HepG2 (cell line): ENCODE measurements around the gene MTHFD1L. TPM values are rescaled to one million over a fixed set of nuclear protein-coding genes. Genes with fewer than 3 reads are reported as not detected.

Source experiments
- ATAC-seq: fragments of 200-7000 bp; cut with Tn5 transposase; 3 replicates; pipeline ENCODE4 v1.9.1; 2020; ENCODE audit warnings: mild to moderate bottlenecking, moderate library complexity
- BruUV-seq: library from RNA; stranded (reverse); fragments of 400-500 nt; replicated peaks from 2 replicates; lab custom pipeline; 2021; lab: Mats Ljungman, UMichigan
- CTCF ChIA-PET: fragments of 300-600 bp; formaldehyde crosslinking; extraction: SDS; loops from one replicate; lab custom pipeline; 2021; ENCODE audit warnings: low total read pairs, inconsistent platforms, low intra/inter-chr PET ratio; lab: Yijun Ruan, JAX
- POLR2A ChIA-PET: fragments of 350-600 bp; sonication (Branson Sonifier 250); formaldehyde crosslinking; loops from one replicate; lab custom pipeline; 2020; ENCODE audit warnings: antibody characterized with exemption, inconsistent platforms; lab: Yijun Ruan, JAX
- DNase-seq: peaks from one replicate; pipeline ENCODE4 v3.0.0-alpha.2; 2015; ENCODE audit warnings: low spot score
- FAIRE-seq: peaks from 3 replicates; lab custom pipeline; 2011; peaks lifted over from hg19 to GRCh38; lab: Jason Lieb, UNC
- H2AFZ ChIP-seq: one replicate; pipeline ENCODE4 v1.6.1; 2011; ENCODE audit warnings: low read length, inconsistent platforms
- H3K27ac ChIP-seq: fragments of 300-600 bp; 3 replicates; pipeline ENCODE4 v1.8.0; 2011; ENCODE audit warnings: mixed run types, mild to moderate bottlenecking, mixed read lengths, low read length, inconsistent platforms; ENCODE audit not compliant: insufficient read depth; ENCODE audit errors: extremely low read length
- H3K27me3 ChIP-seq, 2 experiments: fragments of 200-600 bp in 1 of 2; 2 replicates in 1 of 2; 3 replicates in 1 of 2; pipeline versions ENCODE4 v1.6.0 to v1.8.0; 2011; ENCODE audit warnings: low read length in 2 of 2, mild to moderate bottlenecking in 2 of 2, moderate library complexity in 2 of 2, inconsistent platforms in 1 of 2; ENCODE audit not compliant: insufficient read depth in 2 of 2, control insufficient read depth in 1 of 2
- H3K36me3 ChIP-seq, 2 experiments: fragments of 200-600 bp in 1 of 2; replicated peaks in 1 of 2; 2 replicates in 1 of 2; 3 replicates in 1 of 2; pipeline versions ENCODE4 v1.5.1 to v1.8.0; 2011; ENCODE audit warnings: low read length in 2 of 2, inconsistent platforms in 1 of 2; ENCODE audit not compliant: insufficient read depth in 2 of 2, control insufficient read depth in 1 of 2
- H3K4me1 ChIP-seq: 2 replicates; pipeline ENCODE4 v1.5.1; 2012; ENCODE audit warnings: low read length, inconsistent platforms; ENCODE audit not compliant: insufficient read depth
- H3K4me2 ChIP-seq: 2 replicates; pipeline ENCODE4 v1.6.0; 2011; ENCODE audit warnings: low read depth, low read length, inconsistent platforms
- H3K4me3 ChIP-seq, 3 experiments: fragments of 200-600 bp in 1 of 3; sonication (generic), shearing (Covaris generic) in 1 of 3; replicated peaks in 1 of 3; 2 replicates each; pipeline ENCODE4 v1.5.1; 2011 to 2016; ENCODE audit warnings: low read length in 3 of 3, inconsistent platforms in 2 of 3, low read depth in 2 of 3, mild to moderate bottlenecking in 2 of 3, control low read depth in 1 of 3, mixed read lengths in 1 of 3; ENCODE audit not compliant: insufficient read depth in 1 of 3
- H3K79me2 ChIP-seq: one replicate; pipeline ENCODE4 v1.6.1; 2011; ENCODE audit warnings: low read length, inconsistent platforms; ENCODE audit not compliant: insufficient read depth
- H3K9ac ChIP-seq: 2 replicates; pipeline ENCODE4 v1.6.0; 2011; ENCODE audit warnings: mild to moderate bottlenecking, low read depth, low read length, inconsistent platforms; ENCODE audit not compliant: insufficient read depth
- H3K9me3 ChIP-seq: 2 replicates; pipeline ENCODE4 v1.5.1; 2012; ENCODE audit warnings: mild to moderate bottlenecking, low read length
- H4K20me1 ChIP-seq: 2 replicates; pipeline ENCODE4 v1.6.0; 2011; ENCODE audit warnings: inconsistent platforms, mild to moderate bottlenecking, low read length, moderate library complexity; ENCODE audit not compliant: insufficient read depth
- ATF7 ChIP-seq, 2 experiments: fragments of 450-650 bp in 1 of 2; sonication (generic) in 1 of 2; formaldehyde crosslinking in 1 of 2; IDR thresholded peaks; 2 replicates each; pipeline versions ENCODE4 v1.4.0 to v1.6.1; 2016 to 2020; ENCODE audit warnings: antibody characterized with exemption in 1 of 2, mild to moderate bottlenecking in 1 of 2, missing genetic modification reagents in 1 of 2
- BRD4 ChIP-seq: sonication (generic); formaldehyde crosslinking; IDR thresholded peaks from 2 replicates; pipeline ENCODE4 v1.4.0; 2020; ENCODE audit warnings: missing genetic modification reagents
- CEBPB ChIP-seq: IDR thresholded peaks from 2 replicates; pipeline ENCODE4 v1.6.1; 2011; ENCODE audit warnings: low read depth, low read length, improper control_type of control experiment, borderline replicate concordance
- CEBPG ChIP-seq: IDR thresholded peaks from 2 replicates; pipeline ENCODE4 v1.6.1; 2016
- HOXA9 ChIP-seq: sonication (generic); formaldehyde crosslinking; IDR thresholded peaks from 2 replicates; pipeline ENCODE4 v1.8.1; 2022; ENCODE audit warnings: missing genetic modification reagents, mild to moderate bottlenecking, moderate library complexity, borderline replicate concordance
- NPAS2 ChIP-seq: sonication (generic); formaldehyde crosslinking; IDR thresholded peaks from 2 replicates; pipeline ENCODE4 v1.8.0; 2022; ENCODE audit warnings: mild to moderate bottlenecking, missing genetic modification reagents, borderline replicate concordance
- POLR2G ChIP-seq: fragments of 200-400 bp; formaldehyde crosslinking; IDR thresholded peaks from 2 replicates; pipeline ENCODE4 v1.6.1; 2018; ENCODE audit warnings: mild to moderate bottlenecking, low read depth, low read length, moderate library complexity
- YY1 ChIP-seq: IDR thresholded peaks from 2 replicates; pipeline ENCODE4 v1.6.1; 2011; ENCODE audit warnings: low read length, low read depth, moderate library complexity, mild to moderate bottlenecking; ENCODE audit not compliant: insufficient read depth, insufficient replicate concordance
- ZNF207 ChIP-seq: fragments of 450-650 bp; IDR thresholded peaks from 2 replicates; pipeline ENCODE4 v1.6.1; 2016; ENCODE audit warnings: antibody characterized with exemption, borderline replicate concordance
- ZNF235 ChIP-seq: sonication (generic); formaldehyde crosslinking; IDR thresholded peaks from 2 replicates; pipeline ENCODE4 v1.8.1; 2023; ENCODE audit warnings: mild to moderate bottlenecking, missing genetic modification reagents, borderline replicate concordance
- ZNF282 ChIP-seq: fragments of 450-650 bp; IDR thresholded peaks from 2 replicates; pipeline ENCODE4 v1.6.1; 2018; ENCODE audit not compliant: partially characterized antibody
- WGBS: methylation state at CpG from one replicate; pipeline ENCODE4 v1.1.6; 2017; ENCODE audit warnings: low lambda C conversion rate; 5-methylcytosine and 5-hydroxymethylcytosine counted together
- in situ Hi-C: cut with HindIII; loops from 2 replicates; pipeline ENCODE4 v1.10.0; 2017; ENCODE audit warnings: low pct_unique_long_range_greater_than_20kb; ENCODE audit not compliant: extremely low pct_ligation_motif_present
- intact Hi-C: fragments of 100-400 bp; cut with micrococcal nuclease; formaldehyde crosslinking; loops from one replicate; pipeline ENCODE4 v1.10.0; 2022; ENCODE audit not compliant: unreplicated experiment
- polyA plus RNA-seq, 8 experiments: library from polyadenylated mRNA; depleted of rRNA in 3 of 8; stranded (reverse) in 7 of 8; unstranded in 1 of 8; fragments of >200 nt; fragmentation: Illumina TruSeq in 4 of 8; extraction: Trizol in 4 of 8; gene quantifications; 2 replicates each; pipeline versions ENCODE4 v1.2.1 to v1.2.3, GENCODE V29; 2011 to 2016; ENCODE audit warnings: low read depth in 4 of 8, missing spikeins in 1 of 8, mixed read lengths in 1 of 8; ENCODE audit not compliant: insufficient read depth in 1 of 8
- total RNA-seq, 5 experiments: library from RNA; depleted of rRNA; stranded (reverse); fragments of >200 nt; fragmentation: Illumina TruSeq; extraction: Trizol; gene quantifications; 2 replicates each; pipeline ENCODE4 v1.2.3, GENCODE V29; 2016; ENCODE audit warnings: low read depth in 1 of 5
- TF ChIP-seq, protein P1 (sequence below): sonication (generic); formaldehyde crosslinking; IDR thresholded peaks from 2 replicates; pipeline ENCODE4 v1.9.0; 2021; ENCODE audit warnings: missing genetic modification reagents, mild to moderate bottlenecking, borderline replicate concordance
- TF ChIP-seq, protein P2 (sequence below): sonication (generic); formaldehyde crosslinking; IDR thresholded peaks from 2 replicates; pipeline ENCODE4 v1.8.1; 2023; ENCODE audit warnings: mild to moderate bottlenecking, missing genetic modification reagents
- TF ChIP-seq, protein P3 (sequence below): sonication (generic); formaldehyde crosslinking; IDR thresholded peaks from 2 replicates; pipeline ENCODE4 v1.4.0; 2020; ENCODE audit warnings: missing genetic modification reagents

Gene MTHFD1L
- total and polyA plus RNA-seq, 2 of the 13 experiments (the other 11 are each of a cell fraction or from before 2014, with no cell fraction given): 24.0 to 39.6 TPM

DNA sequence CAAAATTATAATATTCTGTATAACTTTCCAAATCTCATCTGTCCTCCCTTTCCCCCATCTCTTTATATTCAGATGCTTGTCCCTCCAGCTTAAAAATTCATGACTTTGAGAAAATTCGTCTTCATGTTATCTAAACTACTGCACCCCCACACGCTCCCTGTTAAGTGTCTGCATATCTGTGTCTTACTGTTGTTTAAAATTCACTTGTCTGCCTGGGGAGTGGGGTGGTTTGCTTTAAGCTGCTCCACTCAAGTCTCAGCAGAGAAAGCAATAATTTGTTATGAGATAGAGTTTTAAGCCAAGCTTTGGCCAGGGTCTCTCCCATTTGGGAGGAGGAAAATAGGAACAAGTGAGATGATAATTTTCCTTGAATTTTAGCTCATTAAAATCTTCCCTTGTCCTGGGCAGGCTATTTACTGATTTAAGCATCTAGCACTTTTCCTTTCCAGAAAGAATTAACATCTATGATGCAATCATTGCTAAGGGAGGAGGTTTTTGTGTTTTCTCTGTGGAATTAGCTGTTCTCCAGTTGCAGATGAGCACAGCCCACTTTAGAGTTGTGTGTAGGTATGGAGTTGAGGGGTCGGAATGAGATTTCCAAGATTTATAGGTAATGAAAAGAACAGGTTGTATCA lies 36.8 kb downstream of the MTHFD1L start:
- WGBS: 98% methylated on average over 3 of the region's 3 CpGs
- Histone ChIP-seq H3K4me1 (no peaks in the 10 kb centered on the region), H4K20me1 (no peaks in the 10 kb centered on the region), H3K27ac (no peak overlapping the region), H2AFZ (no peak overlapping the region), H3K9me3 (no peaks in the 10 kb centered on the region), H3K27me3 (no peaks in the 10 kb centered on the region), H3K79me2 (no peaks in the 10 kb centered on the region), H3K4me3 (no peak overlapping the region), H3K36me3 (peaks cover 16 to 43% of the 10 kb centered on the region in 2 experiments; a peak in 4 of 5 replicates), H3K4me2 (no peak overlapping the region), H3K9ac (no peak overlapping the region)
- FAIRE-seq: no peak
- no peak for ATAC-seq
- BruUV-seq: no TSS peak
- no peak for DNase-seq
- in situ Hi-C loops: no loop called here
- CTCF ChIA-PET: no interaction called here
- intact Hi-C loops: no loop called here
- POLR2A ChIA-PET: no interaction called here
- TF ChIP-seq NPAS2 (CRISPR knock-in tag) (no peak), ZNF235 (CRISPR knock-in tag) (no peak), CEBPG (CRISPR knock-in tag) (peak; percentile 26; the same call in 1 of the 2 replicates), ATF7 (IDR thresholded peaks at IDR 0.05) (peak; percentile 73), ATF7 (CRISPR knock-in tag; IDR thresholded peaks at IDR 0.05) (no peak), BRD4 (CRISPR knock-in tag) (no peak), ZNF207 (no peak), POLR2G (0 out of 2 replicates have a peak, but pooled peaks have one; percentile 4), CEBPB (peak; percentile 81)

DNA sequence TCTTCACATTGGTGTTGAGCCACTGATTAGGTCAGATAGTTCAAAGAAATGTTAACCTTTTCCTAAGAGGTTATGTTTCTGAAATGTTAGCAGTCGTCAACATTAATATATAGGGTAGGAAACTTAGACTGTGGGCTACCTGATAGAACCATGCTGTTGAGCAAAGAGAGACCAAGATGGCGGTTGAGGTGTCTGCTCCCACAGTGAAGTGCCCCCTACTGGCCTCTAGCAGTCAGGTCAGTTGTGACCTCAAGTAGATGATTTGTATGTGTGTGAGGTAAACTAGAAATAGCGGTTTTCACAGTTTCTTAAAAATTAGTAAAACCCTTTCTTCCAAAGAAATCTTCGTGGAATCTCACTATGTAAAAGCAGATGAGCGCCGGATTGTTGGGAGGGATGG lies 40.3 kb downstream of the MTHFD1L start:
- H3K27ac ChIP-seq: no peak overlapping the region
- CTCF ChIA-PET: no interaction called here
- no peaks in the 10 kb centered on the region for H3K27me3 ChIP-seq
- in situ Hi-C loops: no loop called here
- POLR2A ChIA-PET: no interaction called here
- BruUV-seq: TSS peak; percentile 10
- peak; percentile 32; the same call in 1 of the 3 replicates for ATAC-seq
- intact Hi-C loops: no loop called here
- DNase-seq: no peak
- H3K9me3 ChIP-seq: no peaks in the 10 kb centered on the region
- 97% methylated on average over 6 of the region's 6 CpGs for WGBS
- H3K4me3 ChIP-seq: no peak overlapping the region
- no peaks in the 10 kb centered on the region for H3K79me2 ChIP-seq
- no peaks in the 10 kb centered on the region for H4K20me1 ChIP-seq
- FAIRE-seq: no peak
- H3K4me2 ChIP-seq: no peak overlapping the region
- H3K36me3 ChIP-seq: peaks cover 13 to 36% of the 10 kb centered on the region in 2 experiments; a peak in 4 of 5 replicates
- H2AFZ ChIP-seq: no peak overlapping the region
- H3K9ac ChIP-seq: no peak overlapping the region
- no peaks in the 10 kb centered on the region for H3K4me1 ChIP-seq
- peak; percentile 59 for TF ChIP-seq YY1
- TF ChIP-seq, protein P1, sequence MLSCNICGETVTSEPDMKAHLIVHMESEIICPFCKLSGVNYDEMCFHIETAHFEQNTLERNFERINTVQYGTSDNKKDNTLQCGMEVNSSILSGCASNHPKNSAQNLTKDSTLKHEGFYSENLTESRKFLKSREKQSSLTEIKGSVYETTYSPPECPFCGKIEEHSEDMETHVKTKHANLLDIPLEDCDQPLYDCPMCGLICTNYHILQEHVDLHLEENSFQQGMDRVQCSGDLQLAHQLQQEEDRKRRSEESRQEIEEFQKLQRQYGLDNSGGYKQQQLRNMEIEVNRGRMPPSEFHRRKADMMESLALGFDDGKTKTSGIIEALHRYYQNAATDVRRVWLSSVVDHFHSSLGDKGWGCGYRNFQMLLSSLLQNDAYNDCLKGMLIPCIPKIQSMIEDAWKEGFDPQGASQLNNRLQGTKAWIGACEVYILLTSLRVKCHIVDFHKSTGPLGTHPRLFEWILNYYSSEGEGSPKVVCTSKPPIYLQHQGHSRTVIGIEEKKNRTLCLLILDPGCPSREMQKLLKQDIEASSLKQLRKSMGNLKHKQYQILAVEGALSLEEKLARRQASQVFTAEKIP: no peak
- TF ChIP-seq, protein P2, sequence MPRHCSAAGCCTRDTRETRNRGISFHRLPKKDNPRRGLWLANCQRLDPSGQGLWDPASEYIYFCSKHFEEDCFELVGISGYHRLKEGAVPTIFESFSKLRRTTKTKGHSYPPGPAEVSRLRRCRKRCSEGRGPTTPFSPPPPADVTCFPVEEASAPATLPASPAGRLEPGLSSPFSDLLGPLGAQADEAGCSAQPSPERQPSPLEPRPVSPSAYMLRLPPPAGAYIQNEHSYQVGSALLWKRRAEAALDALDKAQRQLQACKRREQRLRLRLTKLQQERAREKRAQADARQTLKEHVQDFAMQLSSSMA (CRISPR knock-in tag): no peak
- TF ChIP-seq ZNF282: no peak
- TF ChIP-seq, protein P3, sequence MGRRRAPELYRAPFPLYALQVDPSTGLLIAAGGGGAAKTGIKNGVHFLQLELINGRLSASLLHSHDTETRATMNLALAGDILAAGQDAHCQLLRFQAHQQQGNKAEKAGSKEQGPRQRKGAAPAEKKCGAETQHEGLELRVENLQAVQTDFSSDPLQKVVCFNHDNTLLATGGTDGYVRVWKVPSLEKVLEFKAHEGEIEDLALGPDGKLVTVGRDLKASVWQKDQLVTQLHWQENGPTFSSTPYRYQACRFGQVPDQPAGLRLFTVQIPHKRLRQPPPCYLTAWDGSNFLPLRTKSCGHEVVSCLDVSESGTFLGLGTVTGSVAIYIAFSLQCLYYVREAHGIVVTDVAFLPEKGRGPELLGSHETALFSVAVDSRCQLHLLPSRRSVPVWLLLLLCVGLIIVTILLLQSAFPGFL (CRISPR knock-in tag): no peak
- TF ChIP-seq HOXA9 (CRISPR knock-in tag): no peak
